ENCODE measurements around the gene L2HGDH. TPM values are rescaled to one million over a fixed set of nuclear protein-coding genes. Genes with fewer than 3 reads are reported as not detected.

L2HGDH gene
- total RNA-seq, 1 experiment from 2014 or later = 22.6 TPM

DNA sequence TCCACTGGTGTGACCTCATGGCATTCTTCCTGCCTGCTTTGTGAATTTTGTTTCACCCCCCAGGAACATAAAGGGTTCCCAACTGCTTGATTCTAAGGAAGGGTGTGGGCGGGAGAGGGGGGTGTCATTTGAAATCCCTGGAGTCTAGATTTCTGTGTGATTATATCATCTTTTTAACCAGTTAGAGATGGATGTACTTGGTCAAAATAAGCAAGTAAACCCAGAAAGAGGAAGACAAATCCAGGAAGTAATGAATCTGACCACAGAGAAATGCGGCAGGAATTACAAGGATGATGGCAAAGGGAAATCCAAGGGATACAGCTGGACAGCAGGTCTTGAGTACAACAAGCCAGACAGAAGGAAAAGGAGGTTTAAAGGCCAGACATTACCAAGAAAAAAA, 38.9 kb upstream of the L2HGDH start:
- Mint-ChIP-seq H3K4me1 (peaks cover 9 to 16% of the 10 kb centered on the region in 2 experiments), H3K9me3 (no peaks in the 10 kb centered on the region), H3K27ac (peak overlapping the region in 1 of 3 experiments; percentile 58; a peak in 1 of 7 replicates), H3K27me3 (ENCODE audit: low read depth) (no peaks in the 10 kb centered on the region), H3K4me3 (no peak overlapping the region), H3K36me3 (ENCODE audit: insufficient read depth in 1 of 3, low read depth in 3 of 3) (no peaks in the 10 kb centered on the region)
- Histone ChIP-seq H2AK5ac (ENCODE audit: insufficient read length, low read length) (no peak overlapping the region), H2BK5ac (ENCODE audit: insufficient read length, low read length) (no peak overlapping the region), H3K27ac (ENCODE audit: insufficient read length, low read depth, low read length) (no peak overlapping the region), H2BK120ac (ENCODE audit: low read depth, low read length, poor library complexity, severe bottlenecking) (no peak overlapping the region), H3K14ac (ENCODE audit: insufficient read depth, low read length) (no peak overlapping the region), H4K91ac (ENCODE audit: insufficient read length, low read depth, low read length) (no peak overlapping the region), H4K8ac (replicated peaks; ENCODE audit: insufficient read length, low read depth, low read length) (no peak overlapping the region), H3K9ac (ENCODE audit: extremely low read depth, insufficient read length, low read length) (no peak overlapping the region), H3K9me3 (ENCODE audit: control insufficient read depth, low read depth, low read length) (no peaks in the 10 kb centered on the region), H3K79me2 (ENCODE audit: insufficient read depth, low read length) (no peaks in the 10 kb centered on the region; the same call in 1 of the 2 replicates), H2BK12ac (ENCODE audit: insufficient read length, low read depth, low read length) (no peak overlapping the region), H3K4me2 (ENCODE audit: insufficient read depth, insufficient read length, low read length) (no peak overlapping the region), H3T11ph (ENCODE audit: low read length) (no peak overlapping the region), H3K79me1 (ENCODE audit: insufficient read depth, low read depth, low read length, poor library complexity, severe bottlenecking) (no peaks in the 10 kb centered on the region), H3K56ac (ENCODE audit: insufficient read length, low read depth, low read length) (no peak overlapping the region), H2AFZ (ENCODE audit: low read length) (no peak overlapping the region), H4K20me1 (ENCODE audit: control insufficient read depth, insufficient read depth, insufficient read length) (no peaks in the 10 kb centered on the region), H3K4me1 (ENCODE audit: insufficient read depth, low read length) (no peaks in the 10 kb centered on the region; the same call in 1 of the 2 replicates), H2BK20ac (ENCODE audit: low read depth, low read length, poor library complexity, severe bottlenecking) (no peak overlapping the region), H2BK15ac (ENCODE audit: low read depth, low read length) (no peak overlapping the region), H3K23ac (ENCODE audit: insufficient read length, low read depth, low read length) (no peak overlapping the region), H3K4ac (ENCODE audit: low read depth, low read length) (no peak overlapping the region), H3K27me3 (ENCODE audit: insufficient read depth, low read length) (no peaks in the 10 kb centered on the region), H3K18ac (ENCODE audit: insufficient read length, low read depth, low read length) (no peak overlapping the region), H3K23me2 (ENCODE audit: insufficient read length, low read depth, low read length, poor library complexity, severe bottlenecking) (no peaks in the 10 kb centered on the region), H4K5ac (ENCODE audit: insufficient read length, low read depth, low read length) (no peak overlapping the region)
- DNase-seq = no peak
- no CpG with 5 or more reads among the region's 2 CpGs for WGBS (ENCODE audit: extremely low coverage, insufficient read length, low lambda C conversion rate)
- TF ChIP-seq, protein P1, sequence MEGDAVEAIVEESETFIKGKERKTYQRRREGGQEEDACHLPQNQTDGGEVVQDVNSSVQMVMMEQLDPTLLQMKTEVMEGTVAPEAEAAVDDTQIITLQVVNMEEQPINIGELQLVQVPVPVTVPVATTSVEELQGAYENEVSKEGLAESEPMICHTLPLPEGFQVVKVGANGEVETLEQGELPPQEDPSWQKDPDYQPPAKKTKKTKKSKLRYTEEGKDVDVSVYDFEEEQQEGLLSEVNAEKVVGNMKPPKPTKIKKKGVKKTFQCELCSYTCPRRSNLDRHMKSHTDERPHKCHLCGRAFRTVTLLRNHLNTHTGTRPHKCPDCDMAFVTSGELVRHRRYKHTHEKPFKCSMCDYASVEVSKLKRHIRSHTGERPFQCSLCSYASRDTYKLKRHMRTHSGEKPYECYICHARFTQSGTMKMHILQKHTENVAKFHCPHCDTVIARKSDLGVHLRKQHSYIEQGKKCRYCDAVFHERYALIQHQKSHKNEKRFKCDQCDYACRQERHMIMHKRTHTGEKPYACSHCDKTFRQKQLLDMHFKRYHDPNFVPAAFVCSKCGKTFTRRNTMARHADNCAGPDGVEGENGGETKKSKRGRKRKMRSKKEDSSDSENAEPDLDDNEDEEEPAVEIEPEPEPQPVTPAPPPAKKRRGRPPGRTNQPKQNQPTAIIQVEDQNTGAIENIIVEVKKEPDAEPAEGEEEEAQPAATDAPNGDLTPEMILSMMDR (conservative IDR thresholded peaks at IDR 0.05) = no peak

All from H9 (cell line).